Lower leg skin (tissue), 3 donors: ENCODE measurements around the gene HDAC4.

Experiments
- CTCF ChIP-seq, 3 donors: fragments of 450-650 bp; IDR thresholded peaks; one replicate each; pipeline ENCODE4 v1.5.1; 2016; ENCODE audit warnings: antibody characterized with exemption in 3 of 3, mild to moderate bottlenecking in 3 of 3, moderate library complexity in 2 of 3
- POLR2A ChIP-seq, 2 donors: fragments of 450-650 bp; IDR thresholded peaks; one replicate each; pipeline ENCODE4 v1.6.1; 2016 to 2017; ENCODE audit warnings: antibody characterized with exemption in 2 of 2, mild to moderate bottlenecking in 1 of 2, moderate library complexity in 1 of 2

GRCh38 chr2:239386001-239386670 is 14.7 kb downstream of the HDAC4 start:
- TF ChIP-seq POLR2A (IDR thresholded peaks at IDR 0.05) (no peak), CTCF (IDR thresholded peaks at IDR 0.05) (no peak)
